D721Med (cell line): Measurements from ENCODE around the gene MIEF2.

Source experiments
- DNase-seq: peaks from one replicate; pipeline ENCODE4 v3.0.0; 2011; ENCODE audit warnings: low spot score; ENCODE audit not compliant: insufficient read length
- FAIRE-seq: peaks from 2 replicates; lab custom pipeline; 2011; peaks lifted over from hg19 to GRCh38; lab: Jason Lieb, UNC
- CTCF ChIP-seq: IDR thresholded peaks from 2 replicates; pipeline ENCODE4 v1.5.1; 2012; ENCODE audit warnings: mild to moderate bottlenecking, control low read depth; ENCODE audit not compliant: insufficient read depth; ENCODE audit errors: missing control alignments

MIEF2 gene

GRCh38 chr17:18246109-18246725 is 14.2 kb upstream of the MIEF2 start:
- no peak for TF ChIP-seq CTCF
- FAIRE-seq (no peak), DNase-seq (no peak)

DNA sequence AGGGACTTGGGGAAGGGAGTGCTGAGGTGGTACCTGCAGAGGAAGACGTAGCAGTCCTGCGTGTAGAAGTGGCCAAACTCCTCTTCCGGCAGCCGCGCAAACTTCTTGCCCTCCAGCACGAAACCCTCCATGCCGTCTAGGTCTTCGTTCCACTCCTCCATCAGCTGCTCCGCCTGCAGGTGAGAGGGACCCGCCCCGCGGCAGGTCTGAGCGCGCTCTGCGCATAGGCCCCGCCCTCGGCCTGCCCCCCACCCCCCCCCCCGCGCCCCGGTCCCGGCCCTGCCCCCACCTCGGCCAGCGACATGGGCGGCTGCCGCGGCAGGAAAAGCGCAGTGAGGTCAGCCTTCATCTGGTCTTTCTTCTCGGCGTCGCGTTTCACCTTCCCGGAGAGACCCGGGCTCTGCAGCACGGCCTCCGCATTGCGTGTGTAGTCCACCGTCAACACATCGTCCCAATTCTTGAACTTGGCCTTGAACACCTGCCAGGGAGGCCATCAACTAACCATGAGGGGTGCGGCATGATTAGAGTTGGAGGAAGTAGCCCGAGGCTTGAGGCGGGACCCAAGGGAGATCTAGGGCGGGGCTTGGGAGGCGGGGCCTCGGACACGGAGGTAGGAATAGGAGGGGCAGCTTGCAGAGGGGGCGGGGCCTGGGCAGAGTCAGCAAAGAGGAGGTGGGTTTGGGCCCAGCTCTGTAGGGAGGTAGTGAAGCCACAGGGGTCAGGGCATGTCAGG is 13.4 kb upstream of the MIEF2 start:
- no peak for FAIRE-seq
- no peak for TF ChIP-seq CTCF
- DNase-seq: peak; percentile 91

DNA sequence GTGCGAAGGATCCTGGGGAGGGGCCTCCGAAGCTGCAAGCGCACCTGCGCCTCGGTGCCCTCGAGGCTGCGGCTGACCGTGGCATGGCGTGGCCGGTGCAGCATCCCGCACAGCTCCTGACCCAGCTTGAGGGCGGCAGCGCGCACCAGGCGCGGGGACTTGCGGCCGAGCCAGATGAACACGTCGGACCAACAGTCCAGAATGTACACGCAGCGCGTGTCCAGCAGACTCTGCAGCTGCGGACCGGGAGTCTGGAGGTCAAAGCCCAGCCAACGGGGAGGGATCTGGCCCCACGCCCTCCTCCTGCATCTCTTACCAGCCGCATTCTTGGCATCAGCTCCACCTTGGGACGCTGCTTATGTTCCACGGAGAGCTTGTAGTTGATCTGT is 12.9 kb upstream of the MIEF2 start:
- no peak for TF ChIP-seq CTCF
- no peak for DNase-seq
- no peak for FAIRE-seq

GRCh38 chr17:18248300-18248731 is 12.1 kb upstream of the MIEF2 start:
- no peak for FAIRE-seq
- TF ChIP-seq CTCF: peak; percentile 59
- peak; percentile 98 for DNase-seq

DNA sequence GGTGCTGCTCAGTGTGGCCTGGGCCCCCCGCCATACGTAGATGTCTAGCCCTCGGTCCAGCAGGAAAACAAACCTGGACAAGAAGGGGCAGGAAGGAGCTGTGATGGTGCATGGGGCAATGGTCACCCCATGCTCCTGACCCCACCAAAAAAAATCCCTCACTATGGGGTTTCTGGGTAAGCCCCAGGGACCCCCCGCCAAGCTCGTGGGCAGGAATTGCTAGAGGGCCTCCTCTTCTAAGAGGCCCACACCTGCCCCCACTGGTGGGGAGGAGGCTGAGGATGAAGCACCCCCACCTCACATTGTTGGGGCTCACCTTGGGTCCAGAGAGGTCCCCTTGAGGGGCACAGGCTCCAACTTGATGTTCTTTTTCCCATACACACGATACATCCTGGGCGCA is 11.7 kb upstream of the MIEF2 start:
- no peak for TF ChIP-seq CTCF
- no peak for FAIRE-seq
- DNase-seq: no peak

- FAIRE-seq (no peak), DNase-seq (no peak)
- TF ChIP-seq CTCF: no peak
Observed at GRCh38 chr17:18250259-18250658, 10.2 kb upstream of the MIEF2 start.

DNA sequence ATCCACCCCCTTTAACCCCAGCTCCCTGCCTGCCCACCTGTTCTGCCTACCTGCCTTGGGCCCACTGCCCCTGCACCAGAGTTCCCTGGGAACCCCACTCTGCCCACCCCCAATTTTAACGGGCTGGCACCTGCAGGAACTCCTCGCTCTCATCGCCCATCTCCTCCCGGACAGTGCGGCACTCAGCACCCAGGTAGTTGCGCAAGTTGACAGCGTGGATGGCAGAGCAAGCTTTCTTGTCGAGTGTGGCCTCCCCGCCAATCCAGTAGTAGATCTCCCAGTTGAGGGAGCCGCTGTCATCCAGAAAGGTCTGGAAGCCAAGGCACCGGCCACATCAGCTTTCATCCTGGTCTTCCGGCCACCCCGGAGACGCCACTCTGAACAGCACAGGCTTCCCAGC is 9.8 kb upstream of the MIEF2 start:
- DNase-seq (no peak), FAIRE-seq (no peak)
- no peak for TF ChIP-seq CTCF
